ENCODE results near the gene S1PR1.

S1PR1 gene

DNA sequence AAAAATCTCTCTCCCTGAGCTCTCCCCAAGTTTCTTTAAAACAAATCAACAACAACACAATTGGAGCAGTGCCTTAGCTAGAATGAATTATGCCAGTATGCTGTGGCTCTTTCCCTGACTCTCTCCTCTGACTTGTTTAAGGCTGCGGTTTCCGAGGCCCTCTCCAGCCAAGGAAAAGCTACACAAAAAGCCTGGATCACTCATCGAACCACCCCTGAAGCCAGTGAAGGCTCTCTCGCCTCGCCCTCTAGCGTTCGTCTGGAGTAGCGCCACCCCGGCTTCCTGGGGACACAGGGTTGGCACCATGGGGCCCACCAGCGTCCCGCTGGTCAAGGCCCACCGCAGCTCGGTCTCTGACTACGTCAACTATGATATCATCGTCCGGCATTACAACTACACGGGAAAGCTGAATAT, 1.9 kb downstream of the S1PR1 start:
- Histone ChIP-seq H3K9me3 (ENCODE audit: insufficient read depth, low read depth, low read length) (no peaks in the 10 kb centered on the region), H2BK5ac (ENCODE audit: low read depth, low read length, poor library complexity) (no peak overlapping the region), H3K4me3 (ENCODE audit: low read depth, low read length) (no peak overlapping the region), H3K27ac (ENCODE audit: low read depth, low read length) (no peak overlapping the region), H3K27me3 (ENCODE audit: insufficient read depth, low read length) (peaks cover 16% of the 10 kb centered on the region), H2AK5ac (ENCODE audit: low read length) (no peak overlapping the region), H3K4me1 (ENCODE audit: control insufficient read depth in 1 of 2, insufficient read depth in 2 of 2, low read length in 2 of 2) (peaks cover 0 to 4% of the 10 kb centered on the region in 2 experiments), H2AFZ (ENCODE audit: insufficient read depth, low read length, poor library complexity) (no peak overlapping the region), H3K79me1 (ENCODE audit: low read length) (no peaks in the 10 kb centered on the region), H2BK120ac (ENCODE audit: insufficient read depth, low read length, poor library complexity) (no peak overlapping the region), H3K36me3 (ENCODE audit: control insufficient read depth in 1 of 2, insufficient read depth in 2 of 2, low read length in 2 of 2) (no peaks in the 10 kb centered on the region), H4K91ac (ENCODE audit: low read depth, low read length) (no peak overlapping the region), H4K12ac (ENCODE audit: low read depth, low read length) (no peak overlapping the region), H3K14ac (ENCODE audit: low read length) (no peak overlapping the region), H3K18ac (ENCODE audit: low read length) (no peak overlapping the region), H3K23ac (ENCODE audit: low read length) (no peak overlapping the region), H3K4me2 (ENCODE audit: low read length) (no peak overlapping the region), H3K79me2 (ENCODE audit: control insufficient read depth, insufficient read depth, low read length, poor library complexity) (no peaks in the 10 kb centered on the region), H4K8ac (ENCODE audit: low read depth, low read length) (no peak overlapping the region), H3K9ac (ENCODE audit: low read length) (no peak overlapping the region), H3K4ac (ENCODE audit: low read depth, low read length) (no peak overlapping the region), H2BK12ac (ENCODE audit: low read length) (no peak overlapping the region)
- peak; percentile 74 to 94 for DNase-seq
- no CpG with 5 or more reads among the region's 17 CpGs for WGBS (ENCODE audit: extremely low coverage, insufficient coverage, insufficient read length)

DNA sequence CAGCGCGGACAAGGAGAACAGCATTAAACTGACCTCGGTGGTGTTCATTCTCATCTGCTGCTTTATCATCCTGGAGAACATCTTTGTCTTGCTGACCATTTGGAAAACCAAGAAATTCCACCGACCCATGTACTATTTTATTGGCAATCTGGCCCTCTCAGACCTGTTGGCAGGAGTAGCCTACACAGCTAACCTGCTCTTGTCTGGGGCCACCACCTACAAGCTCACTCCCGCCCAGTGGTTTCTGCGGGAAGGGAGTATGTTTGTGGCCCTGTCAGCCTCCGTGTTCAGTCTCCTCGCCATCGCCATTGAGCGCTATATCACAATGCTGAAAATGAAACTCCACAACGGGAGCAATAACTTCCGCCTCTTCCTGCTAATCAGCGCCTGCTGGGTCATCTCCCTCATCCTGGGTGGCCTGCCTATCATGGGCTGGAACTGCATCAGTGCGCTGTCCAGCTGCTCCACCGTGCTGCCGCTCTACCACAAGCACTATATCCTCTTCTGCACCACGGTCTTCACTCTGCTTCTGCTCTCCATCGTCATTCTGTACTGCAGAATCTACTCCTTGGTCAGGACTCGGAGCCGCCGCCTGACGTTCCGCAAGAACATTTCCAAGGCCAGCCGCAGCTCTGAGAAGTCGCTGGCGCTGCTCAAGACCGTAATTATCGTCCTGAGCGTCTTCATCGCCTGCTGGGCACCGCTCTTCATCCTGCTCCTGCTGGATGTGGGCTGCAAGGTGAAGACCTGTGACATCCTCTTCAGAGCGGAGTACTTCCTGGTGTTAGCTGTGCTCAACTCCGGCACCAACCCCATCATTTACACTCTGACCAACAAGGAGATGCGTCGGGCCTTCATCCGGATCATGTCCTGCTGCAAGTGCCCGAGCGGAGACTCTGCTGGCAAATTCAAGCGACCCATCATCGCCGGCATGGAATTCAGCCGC, 2.5 kb downstream of the S1PR1 start:
- Histone ChIP-seq H3K4me2 (ENCODE audit: low read length) (no peak overlapping the region), H3K4me1 (ENCODE audit: control insufficient read depth in 1 of 2, insufficient read depth in 2 of 2, low read length in 2 of 2) (peaks cover 0 to 4% of the 10 kb centered on the region in 2 experiments), H3K4ac (ENCODE audit: low read depth, low read length) (no peak overlapping the region), H2BK12ac (ENCODE audit: low read length) (no peak overlapping the region), H4K91ac (ENCODE audit: low read depth, low read length) (no peak overlapping the region), H4K12ac (ENCODE audit: low read depth, low read length) (no peak overlapping the region), H2BK5ac (ENCODE audit: low read depth, low read length, poor library complexity) (no peak overlapping the region), H3K27ac (ENCODE audit: low read depth, low read length) (no peak overlapping the region), H4K8ac (ENCODE audit: low read depth, low read length) (no peak overlapping the region), H3K9me3 (ENCODE audit: insufficient read depth, low read depth, low read length) (no peaks in the 10 kb centered on the region), H3K4me3 (ENCODE audit: low read depth, low read length) (no peak overlapping the region), H2BK120ac (ENCODE audit: insufficient read depth, low read length, poor library complexity) (no peak overlapping the region), H3K27me3 (ENCODE audit: insufficient read depth, low read length) (peaks cover 16% of the 10 kb centered on the region), H3K18ac (ENCODE audit: low read length) (no peak overlapping the region), H2AFZ (ENCODE audit: insufficient read depth, low read length, poor library complexity) (no peak overlapping the region), H3K36me3 (ENCODE audit: control insufficient read depth in 1 of 2, insufficient read depth in 2 of 2, low read length in 2 of 2) (no peaks in the 10 kb centered on the region), H3K79me1 (ENCODE audit: low read length) (no peaks in the 10 kb centered on the region), H3K23ac (ENCODE audit: low read length) (no peak overlapping the region), H3K9ac (ENCODE audit: low read length) (no peak overlapping the region), H3K14ac (ENCODE audit: low read length) (no peak overlapping the region), H2AK5ac (ENCODE audit: low read length) (no peak overlapping the region), H3K79me2 (ENCODE audit: control insufficient read depth, insufficient read depth, low read length, poor library complexity) (no peaks in the 10 kb centered on the region)
- no CpG with 5 or more reads among the region's 42 CpGs for WGBS (ENCODE audit: extremely low coverage, insufficient coverage, insufficient read length)
- no peak for DNase-seq

DNA sequence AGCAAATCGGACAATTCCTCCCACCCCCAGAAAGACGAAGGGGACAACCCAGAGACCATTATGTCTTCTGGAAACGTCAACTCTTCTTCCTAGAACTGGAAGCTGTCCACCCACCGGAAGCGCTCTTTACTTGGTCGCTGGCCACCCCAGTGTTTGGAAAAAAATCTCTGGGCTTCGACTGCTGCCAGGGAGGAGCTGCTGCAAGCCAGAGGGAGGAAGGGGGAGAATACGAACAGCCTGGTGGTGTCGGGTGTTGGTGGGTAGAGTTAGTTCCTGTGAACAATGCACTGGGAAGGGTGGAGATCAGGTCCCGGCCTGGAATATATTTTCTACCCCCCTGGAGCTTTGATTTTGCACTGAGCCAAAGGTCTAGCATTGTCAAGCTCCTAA, 3.2 kb downstream of the S1PR1 start:
- Histone ChIP-seq H2BK120ac (ENCODE audit: insufficient read depth, low read length, poor library complexity) (no peak overlapping the region), H2BK5ac (ENCODE audit: low read depth, low read length, poor library complexity) (no peak overlapping the region), H2AK5ac (ENCODE audit: low read length) (no peak overlapping the region), H4K12ac (ENCODE audit: low read depth, low read length) (no peak overlapping the region), H3K4me3 (ENCODE audit: low read depth, low read length) (no peak overlapping the region), H3K4me1 (ENCODE audit: control insufficient read depth in 1 of 2, insufficient read depth in 2 of 2, low read length in 2 of 2) (peaks cover 0 to 4% of the 10 kb centered on the region in 2 experiments), H3K14ac (ENCODE audit: low read length) (no peak overlapping the region), H4K8ac (ENCODE audit: low read depth, low read length) (no peak overlapping the region), H3K79me2 (ENCODE audit: control insufficient read depth, insufficient read depth, low read length, poor library complexity) (no peaks in the 10 kb centered on the region), H2BK12ac (ENCODE audit: low read length) (no peak overlapping the region), H3K27me3 (ENCODE audit: insufficient read depth, low read length) (peaks cover 15% of the 10 kb centered on the region), H3K23ac (ENCODE audit: low read length) (no peak overlapping the region), H4K91ac (ENCODE audit: low read depth, low read length) (no peak overlapping the region), H3K9ac (ENCODE audit: low read length) (no peak overlapping the region), H3K79me1 (ENCODE audit: low read length) (no peaks in the 10 kb centered on the region), H3K27ac (ENCODE audit: low read depth, low read length) (no peak overlapping the region), H3K4ac (ENCODE audit: low read depth, low read length) (no peak overlapping the region), H3K9me3 (ENCODE audit: insufficient read depth, low read depth, low read length) (no peaks in the 10 kb centered on the region), H3K4me2 (ENCODE audit: low read length) (no peak overlapping the region), H3K36me3 (ENCODE audit: control insufficient read depth in 1 of 2, insufficient read depth in 2 of 2, low read length in 2 of 2) (no peaks in the 10 kb centered on the region), H3K18ac (ENCODE audit: low read length) (no peak overlapping the region), H2AFZ (ENCODE audit: insufficient read depth, low read length, poor library complexity) (no peak overlapping the region)
- WGBS (ENCODE audit: extremely low coverage, insufficient coverage, insufficient read length): no CpG with 5 or more reads among the region's 10 CpGs
- DNase-seq: no peak

DNA sequence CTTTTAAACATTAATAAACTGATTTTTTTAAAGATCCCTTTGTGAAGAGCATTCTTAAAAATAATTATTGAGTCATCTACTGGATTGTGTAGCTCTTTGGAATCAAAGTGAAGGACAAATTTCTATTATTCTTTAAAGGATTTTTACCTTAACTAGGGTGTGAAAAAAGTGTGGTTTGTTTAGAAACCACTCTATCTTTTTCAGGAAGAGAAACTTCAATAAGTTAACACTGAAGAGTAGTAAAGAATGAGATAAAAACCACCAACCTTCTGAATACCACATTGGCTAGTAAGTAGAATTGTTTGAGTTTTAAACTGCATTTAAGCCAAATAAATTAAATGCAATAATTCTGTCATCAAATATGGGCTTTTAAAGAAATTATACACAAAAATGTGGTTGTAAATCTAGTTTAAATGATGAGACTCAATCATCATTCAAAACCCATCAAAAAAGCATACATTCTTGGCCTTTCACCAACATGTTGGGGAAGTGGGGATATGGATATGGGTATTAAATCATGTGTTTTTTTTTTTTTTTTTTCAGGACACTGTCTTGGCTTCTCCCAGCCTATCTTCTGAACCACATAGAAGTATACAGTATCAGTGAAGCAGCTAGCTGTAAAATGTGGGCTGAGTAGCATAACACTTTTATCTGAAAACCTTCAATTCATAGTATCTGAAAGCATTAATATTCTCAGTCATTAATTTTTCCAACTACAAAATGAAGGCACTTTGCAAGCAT, 4.8 kb downstream of the S1PR1 start:
- Histone ChIP-seq H3K36me3 (ENCODE audit: control insufficient read depth in 1 of 2, insufficient read depth in 2 of 2, low read length in 2 of 2) (no peaks in the 10 kb centered on the region), H3K4ac (ENCODE audit: low read depth, low read length) (no peak overlapping the region), H2BK120ac (ENCODE audit: insufficient read depth, low read length, poor library complexity) (no peak overlapping the region), H2BK12ac (ENCODE audit: low read length) (no peak overlapping the region), H3K23ac (ENCODE audit: low read length) (no peak overlapping the region), H3K4me1 (ENCODE audit: control insufficient read depth in 1 of 2, insufficient read depth in 2 of 2, low read length in 2 of 2) (peaks cover 0 to 2% of the 10 kb centered on the region in 2 experiments), H4K91ac (ENCODE audit: low read depth, low read length) (no peak overlapping the region), H3K79me1 (ENCODE audit: low read length) (no peaks in the 10 kb centered on the region), H3K9me3 (ENCODE audit: insufficient read depth, low read depth, low read length) (no peaks in the 10 kb centered on the region), H3K14ac (ENCODE audit: low read length) (no peak overlapping the region), H2AK5ac (ENCODE audit: low read length) (no peak overlapping the region), H2AFZ (ENCODE audit: insufficient read depth, low read length, poor library complexity) (no peak overlapping the region), H3K18ac (ENCODE audit: low read length) (no peak overlapping the region), H4K8ac (ENCODE audit: low read depth, low read length) (no peak overlapping the region), H4K12ac (ENCODE audit: low read depth, low read length) (no peak overlapping the region), H3K27ac (ENCODE audit: low read depth, low read length) (no peak overlapping the region), H3K79me2 (ENCODE audit: control insufficient read depth, insufficient read depth, low read length, poor library complexity) (no peaks in the 10 kb centered on the region), H3K27me3 (ENCODE audit: insufficient read depth, low read length) (peaks cover 10% of the 10 kb centered on the region), H3K4me2 (ENCODE audit: low read length) (no peak overlapping the region), H3K4me3 (ENCODE audit: low read depth, low read length) (no peak overlapping the region), H2BK5ac (ENCODE audit: low read depth, low read length, poor library complexity) (no peak overlapping the region), H3K9ac (ENCODE audit: low read length) (no peak overlapping the region)
- no peak for DNase-seq
